Brain pericyte (primary cell): ENCODE measurements around the gene AFAP1.

Source experiments
- DNase-seq: peaks from one replicate; pipeline ENCODE4 v3.0.0-alpha.2; 2012; ENCODE audit warnings: low read depth, low spot score

Gene AFAP1

DNA sequence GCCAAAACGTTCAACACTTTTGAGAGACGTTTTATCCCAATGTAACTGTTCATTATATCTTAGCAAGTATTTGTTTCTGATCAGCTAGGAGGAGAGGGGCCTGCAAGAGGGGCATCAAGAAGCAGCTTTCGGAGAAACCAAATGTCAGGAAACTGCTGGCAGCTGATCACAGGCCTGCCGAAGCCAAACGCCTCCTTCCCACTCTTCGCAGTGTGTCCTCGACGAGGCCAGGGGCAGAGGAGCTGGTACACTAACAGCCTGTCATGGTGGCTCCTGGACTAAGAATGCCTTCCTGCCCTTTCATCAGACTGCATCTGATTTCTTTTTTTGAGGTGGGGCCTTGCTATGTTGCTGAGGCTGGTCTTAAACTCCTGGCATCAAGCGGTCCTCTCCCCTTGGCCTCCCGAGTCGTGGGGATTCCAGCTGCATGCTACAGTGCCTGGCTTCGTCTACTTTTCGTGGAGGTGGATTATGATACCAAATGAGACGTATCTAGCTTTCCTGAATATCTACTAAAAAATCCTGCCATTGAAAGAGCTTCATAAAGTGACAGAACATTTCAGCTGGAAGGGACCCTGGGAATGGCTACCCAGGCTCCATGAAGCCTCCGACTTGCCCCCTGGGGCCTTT is 134.8 kb downstream of the AFAP1 start:
- no peak for DNase-seq

DNA sequence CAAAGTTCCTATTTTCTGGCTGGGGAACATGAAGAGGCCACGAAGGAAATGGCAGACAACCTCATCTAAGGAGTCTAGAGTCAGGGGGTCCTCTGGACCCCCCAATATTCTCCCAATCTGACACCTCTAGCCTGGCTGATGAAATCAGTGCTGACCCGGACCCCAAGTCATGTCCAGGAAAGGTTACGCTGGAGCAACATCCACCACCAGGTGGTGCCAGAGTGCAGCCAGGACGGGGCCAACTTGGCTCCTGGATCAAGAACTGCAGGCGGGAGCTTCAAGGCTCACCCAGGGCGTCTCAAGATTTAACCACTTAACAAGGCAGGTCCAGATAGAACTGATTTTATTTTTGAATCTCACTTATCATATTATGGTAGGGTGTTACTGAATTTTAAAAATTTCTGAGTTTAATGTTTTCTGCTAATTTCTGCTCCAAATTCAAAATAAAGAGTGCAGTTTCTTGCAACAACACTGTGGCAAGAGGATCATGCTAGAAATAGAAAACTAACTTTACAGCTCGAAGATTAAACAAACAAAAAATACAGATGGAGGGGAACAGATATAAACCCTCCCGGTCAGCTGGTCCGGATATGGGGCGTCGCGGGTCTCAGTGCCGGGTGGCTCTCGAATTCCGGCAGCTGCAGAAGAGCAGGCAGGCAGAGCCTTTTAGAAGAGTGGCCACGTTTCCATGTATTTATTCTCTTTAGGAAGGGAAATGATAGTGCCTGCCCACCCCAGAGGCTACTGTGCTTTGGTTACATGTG is 135.5 kb downstream of the AFAP1 start:
- no peak for DNase-seq

DNA sequence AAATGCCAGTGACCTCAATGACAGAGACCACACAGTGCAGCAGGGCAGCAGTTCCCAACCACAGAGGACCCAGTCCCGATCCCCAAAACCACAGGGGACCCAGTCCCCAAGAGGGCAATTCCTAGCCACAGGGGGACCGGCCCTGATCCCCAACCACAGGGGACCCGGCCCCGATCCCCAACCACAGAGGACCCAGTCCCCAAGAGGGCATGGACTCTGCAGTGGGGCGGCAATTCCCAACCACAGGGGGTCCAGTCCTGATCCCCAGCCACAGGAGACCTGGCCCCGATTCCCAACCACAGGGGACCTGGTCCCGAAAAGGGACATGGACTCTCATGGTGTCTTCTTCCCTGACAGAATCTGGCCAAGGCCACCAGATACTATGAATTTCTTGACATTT is 136.3 kb downstream of the AFAP1 start:
- DNase-seq: no peak

DNA sequence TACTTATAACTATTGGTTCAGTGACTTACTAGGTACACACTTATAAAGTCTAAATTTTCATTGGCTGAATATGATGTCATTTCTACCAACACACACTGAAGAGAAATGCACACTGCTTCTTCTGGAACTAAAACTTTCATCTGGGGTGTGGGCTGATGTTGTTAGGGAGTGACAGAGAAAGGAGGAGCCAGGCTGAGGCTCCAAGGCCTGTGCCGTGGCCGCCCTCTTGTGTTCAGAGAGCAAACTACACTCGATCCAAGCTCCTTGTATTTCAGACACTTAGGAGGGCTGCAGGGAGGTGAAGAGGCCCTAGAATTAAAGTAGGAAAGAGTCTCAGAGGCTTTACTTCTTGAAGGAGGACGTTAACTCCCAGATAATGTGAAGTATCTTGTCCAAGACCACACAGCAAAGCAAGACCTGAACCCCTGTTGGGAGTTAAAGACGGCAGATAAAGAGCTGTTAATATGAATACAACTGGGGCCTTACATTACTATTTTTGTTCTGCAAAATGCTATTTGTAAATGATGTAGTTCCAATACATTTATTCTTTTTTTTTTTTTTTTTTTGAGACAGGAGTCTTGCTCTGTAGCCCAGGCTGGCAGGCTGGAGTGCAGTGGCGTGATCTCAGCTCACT is 137.5 kb downstream of the AFAP1 start:
- no peak for DNase-seq

DNA sequence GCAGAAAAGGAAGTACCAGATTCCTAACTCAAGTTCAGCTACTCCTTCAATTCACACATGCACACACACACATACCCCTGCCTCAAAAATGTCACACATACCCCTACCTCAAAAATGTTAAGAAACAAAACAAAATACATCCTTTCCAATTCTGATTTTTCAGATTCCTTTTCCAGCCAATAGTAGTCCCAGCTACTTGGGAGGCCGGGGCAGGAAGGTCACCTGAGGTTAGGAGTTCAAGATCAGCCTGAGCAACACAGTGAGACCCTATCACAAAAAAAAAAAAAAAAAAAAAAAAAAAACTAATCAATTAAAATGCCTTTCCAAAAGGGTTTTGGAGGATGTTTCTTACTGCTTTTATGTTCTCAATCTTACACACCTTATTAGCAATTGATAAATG is 138.0 kb downstream of the AFAP1 start:
- DNase-seq: no peak

DNA sequence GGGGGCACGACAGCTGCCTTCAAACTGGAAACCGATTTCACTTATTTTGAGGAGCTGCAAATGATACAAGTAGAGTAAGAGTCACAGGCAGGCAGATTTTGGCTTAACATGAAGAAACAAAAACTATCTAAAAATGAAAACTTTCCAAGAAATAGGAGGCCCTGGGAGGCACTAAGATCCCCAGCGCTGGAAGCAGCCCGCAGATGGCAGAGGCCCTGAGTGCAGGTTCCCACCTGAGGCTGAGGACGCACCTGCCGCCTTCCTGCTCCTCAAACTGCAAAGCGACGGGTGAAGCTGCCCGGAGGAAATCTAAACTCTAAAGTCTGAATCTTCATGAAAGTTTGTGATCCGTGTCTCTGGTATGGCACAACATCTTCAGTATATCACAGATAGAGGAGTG is 138.7 kb downstream of the AFAP1 start:
- no peak for DNase-seq

DNA sequence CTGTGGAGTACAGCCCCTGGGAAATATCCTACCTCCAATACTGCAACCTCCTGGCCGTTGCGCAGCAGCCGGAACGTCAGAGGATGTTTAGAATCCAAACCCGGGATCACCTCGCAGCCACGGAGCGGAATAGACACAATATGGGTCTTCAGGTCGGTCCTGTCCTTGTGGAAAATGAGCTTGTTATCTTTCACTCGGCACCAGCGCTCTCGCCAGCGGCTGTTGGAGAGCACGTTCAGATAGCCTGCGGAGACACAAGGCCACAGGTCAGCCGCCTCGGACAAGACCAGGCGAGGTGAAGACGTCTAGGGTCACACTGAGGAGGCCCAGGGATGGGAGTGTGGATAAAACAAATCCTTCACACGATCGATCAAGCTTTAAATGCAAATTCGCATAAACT is 139.3 kb downstream of the AFAP1 start:
- no peak for DNase-seq

DNA sequence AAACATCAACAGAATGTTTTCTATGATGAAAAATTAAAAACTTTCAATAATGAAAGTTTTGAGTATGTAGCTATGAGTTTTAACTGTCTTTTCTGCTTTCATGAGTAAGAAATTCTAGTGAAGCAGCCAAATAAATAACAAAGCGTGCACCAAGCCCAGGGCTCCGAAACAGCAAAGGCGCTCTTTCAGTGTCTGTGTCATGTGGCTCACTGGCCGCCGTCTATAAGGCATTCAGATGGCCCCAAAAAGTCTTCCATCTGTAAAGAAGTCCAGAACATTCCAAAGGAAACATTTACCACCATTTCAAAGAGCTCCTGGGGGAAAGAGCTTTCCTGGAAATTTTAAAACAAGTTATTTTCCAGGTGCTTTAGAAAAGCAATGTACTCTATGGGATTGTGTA is 139.9 kb downstream of the AFAP1 start:
- no peak for DNase-seq

DNA sequence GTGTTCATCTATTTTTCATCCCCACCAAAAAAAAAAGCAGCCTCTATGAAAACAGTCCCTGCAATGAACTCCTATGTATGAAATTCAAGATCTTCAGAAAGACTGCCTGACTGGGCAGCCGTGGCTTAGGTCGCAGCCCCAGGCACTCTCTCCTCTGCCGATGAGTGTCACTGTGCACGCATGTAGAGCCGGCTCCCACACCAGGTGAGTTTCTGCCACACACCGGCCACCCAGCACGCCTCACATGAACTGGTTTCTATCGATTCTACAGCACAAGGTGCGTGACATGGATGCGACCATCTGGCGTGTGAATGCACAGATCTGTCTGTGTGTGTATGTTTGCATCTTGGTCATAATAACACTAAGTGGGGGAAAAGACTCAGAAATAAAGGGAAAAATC is 140.4 kb downstream of the AFAP1 start:
- DNase-seq: no peak

DNA sequence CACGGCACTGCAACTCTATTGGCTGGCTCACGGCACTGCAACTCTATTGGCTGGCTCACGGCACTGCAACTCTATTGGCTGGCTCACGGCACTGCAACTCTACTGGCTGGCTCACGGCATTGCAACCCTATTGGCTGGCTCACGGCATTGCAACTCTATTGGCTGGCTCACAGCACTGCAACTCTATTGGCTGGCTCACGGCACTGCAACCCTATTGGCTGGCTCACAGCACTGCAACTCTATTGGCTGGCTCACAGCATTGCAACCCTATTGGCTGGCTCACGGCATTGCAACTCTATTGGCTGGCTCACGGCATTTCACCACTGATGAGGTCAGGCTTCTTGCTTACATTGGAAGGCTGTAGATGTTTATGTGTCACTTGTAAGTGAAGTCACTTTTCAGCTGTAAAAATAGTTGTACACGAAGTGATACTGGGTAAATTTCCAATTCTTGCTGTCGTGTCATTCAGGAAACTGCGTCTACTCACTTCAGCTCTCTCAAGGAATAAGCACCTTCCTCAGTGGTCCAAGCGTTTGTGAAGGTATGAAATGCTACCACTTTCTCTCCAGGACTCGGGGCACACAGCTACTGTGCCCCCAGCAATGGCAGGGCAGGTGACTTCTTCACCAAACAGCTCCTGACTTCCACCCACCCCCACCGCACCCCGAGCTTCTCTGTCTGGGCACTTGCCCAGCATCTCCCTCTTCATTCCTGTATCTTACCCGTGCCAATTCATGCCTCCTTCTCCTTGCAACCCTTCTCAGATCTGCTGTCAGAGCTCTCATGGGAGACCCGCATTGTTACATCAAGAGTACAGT is 141.3 kb downstream of the AFAP1 start:
- no peak for DNase-seq

DNA sequence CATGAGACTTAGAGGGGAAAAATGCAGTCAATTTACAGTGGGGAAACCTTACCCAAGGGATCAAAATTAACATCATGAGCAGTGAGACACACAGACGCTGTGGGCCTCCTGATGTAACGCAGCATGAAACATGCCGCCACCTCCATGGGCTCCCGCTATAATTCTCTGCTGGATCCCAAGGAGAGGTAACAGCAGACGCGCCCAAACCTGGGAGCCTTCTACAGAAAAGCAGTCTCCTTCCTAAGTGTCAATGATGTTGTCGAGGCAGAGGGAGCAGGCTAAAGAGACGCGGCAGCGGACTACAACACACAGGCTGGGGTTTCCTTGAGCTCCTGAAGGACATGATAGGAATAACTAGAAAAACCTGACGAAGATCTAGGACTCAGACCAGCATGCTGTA is 142.3 kb downstream of the AFAP1 start:
- DNase-seq: no peak

DNA sequence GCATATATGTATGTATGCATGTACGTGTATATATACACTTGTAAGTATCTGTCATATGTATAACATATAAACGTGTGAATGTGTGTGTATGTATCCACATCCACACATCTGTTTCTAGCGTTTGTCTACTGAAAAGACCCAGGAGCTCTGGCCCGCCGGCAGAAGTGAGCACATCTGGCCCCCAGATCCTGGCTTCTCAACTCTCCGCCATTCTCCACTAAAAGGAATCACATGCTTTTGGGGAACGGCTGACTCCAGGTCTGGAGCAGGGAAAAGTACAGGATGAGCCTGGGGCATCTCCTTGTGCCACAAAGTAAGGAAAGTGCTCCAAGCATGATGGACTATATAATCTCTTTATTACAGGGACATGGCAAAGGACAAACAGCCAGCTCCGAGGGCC is 143.7 kb downstream of the AFAP1 start:
- no peak for DNase-seq

DNA sequence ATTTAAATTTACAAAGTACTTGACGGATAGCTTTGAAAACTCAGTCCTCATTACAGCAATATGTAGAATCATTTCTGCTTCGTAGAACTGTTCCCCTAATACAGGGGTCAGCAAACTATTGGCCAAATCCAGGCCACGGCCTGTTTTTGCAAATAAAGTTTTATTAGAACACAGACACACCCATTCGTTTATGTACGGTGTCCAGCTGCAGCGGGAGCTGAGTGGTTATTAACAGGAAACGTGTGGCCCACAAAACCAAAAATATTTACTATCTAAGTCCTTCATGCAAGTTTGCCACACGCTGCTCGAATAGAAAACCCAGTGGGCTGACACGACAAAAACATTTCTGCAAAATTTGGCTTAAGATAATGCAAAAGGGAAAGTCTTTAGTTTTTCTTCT is 146.5 kb downstream of the AFAP1 start:
- no peak for DNase-seq

DNA sequence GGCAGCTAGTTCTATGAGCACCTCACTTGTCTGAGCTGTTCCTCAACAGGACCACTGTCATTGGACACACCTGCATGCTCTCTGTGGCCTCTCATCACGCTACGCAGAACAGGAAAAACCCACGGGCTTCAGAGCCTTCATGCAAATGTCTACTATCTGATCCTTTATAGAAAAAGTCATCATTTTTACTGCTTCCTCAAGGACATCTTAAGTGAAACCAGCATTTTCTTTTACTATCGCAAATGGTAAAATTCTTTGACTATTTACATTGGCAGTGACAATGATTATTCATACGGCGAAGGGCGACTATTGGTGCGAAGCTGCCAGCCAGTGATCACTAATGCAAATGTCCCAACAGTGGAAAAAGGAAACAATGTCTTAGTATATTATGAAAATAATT is 147.0 kb downstream of the AFAP1 start:
- no peak for DNase-seq

DNA sequence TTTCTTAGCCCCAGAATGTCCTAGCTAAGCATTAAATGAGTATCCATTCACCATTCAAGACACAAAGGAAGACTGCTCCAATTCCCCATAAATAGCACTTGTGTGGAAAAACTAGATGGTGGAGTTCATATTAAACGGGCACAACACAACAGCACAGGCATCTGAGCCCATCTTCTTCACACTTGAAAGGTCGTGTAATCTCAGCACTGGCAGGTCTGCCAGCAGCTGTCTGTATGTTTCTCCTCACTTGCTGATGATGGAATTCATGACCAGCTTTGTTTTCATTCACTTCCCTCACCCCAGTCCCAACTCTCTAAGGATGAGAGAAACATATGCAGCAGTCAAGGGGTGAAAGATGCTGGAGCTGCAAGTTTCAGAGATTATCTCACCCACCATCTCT is 148.7 kb downstream of the AFAP1 start:
- DNase-seq: no peak

DNA sequence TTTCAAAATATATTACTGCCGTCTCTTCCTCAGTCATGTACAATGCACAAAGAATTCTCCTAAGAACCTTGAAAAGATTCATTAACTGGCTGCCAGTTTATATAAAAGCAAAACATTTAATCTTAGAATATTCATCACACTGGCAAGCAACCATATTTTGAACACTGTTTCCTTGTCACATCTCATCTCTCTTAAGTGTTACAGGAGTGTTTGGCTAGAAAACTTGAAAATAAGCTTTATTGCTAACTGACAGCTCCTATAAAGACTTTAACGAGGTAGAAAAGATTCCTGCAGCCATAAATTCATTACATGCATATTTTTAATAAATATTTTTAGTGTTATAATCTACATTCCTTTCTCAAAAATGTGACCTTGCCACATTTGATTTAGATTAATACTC is 149.6 kb downstream of the AFAP1 start:
- DNase-seq: no peak

DNA sequence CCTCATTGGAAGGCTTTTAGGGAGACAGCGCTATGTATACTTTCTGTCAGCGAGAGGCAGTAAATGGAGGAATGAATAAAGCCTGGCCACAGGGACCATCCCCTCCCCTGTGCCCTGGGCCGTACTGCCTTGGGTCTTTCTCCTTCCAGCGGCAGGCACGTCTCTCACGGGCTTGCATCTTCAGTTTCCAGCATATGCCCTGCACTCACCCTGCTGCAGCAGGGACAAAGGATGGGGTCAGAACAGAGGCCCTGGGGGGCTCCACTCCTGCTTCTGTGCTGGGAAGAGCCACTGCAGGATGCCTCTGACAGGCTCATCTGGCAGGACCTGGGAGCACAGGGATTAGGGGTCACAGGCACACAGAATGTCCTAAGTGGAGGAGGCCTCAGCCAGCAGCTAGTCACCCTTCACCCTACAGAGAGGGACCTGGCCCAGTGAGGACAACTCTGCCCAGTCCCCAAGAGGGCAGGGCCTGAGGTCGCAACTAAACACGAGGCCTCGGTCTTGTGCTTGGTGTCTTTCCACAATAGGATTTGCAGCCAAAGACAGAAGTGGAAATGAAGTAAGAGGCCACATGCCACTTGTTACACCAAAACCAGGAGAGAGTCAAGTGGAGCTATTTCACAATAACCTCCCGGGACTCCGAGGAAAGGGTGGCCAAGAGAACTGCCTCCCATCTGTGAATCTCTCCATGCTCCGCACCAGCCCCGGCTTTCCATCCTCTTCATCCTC is 150.8 kb downstream of the AFAP1 start:
- no peak for DNase-seq

DNA sequence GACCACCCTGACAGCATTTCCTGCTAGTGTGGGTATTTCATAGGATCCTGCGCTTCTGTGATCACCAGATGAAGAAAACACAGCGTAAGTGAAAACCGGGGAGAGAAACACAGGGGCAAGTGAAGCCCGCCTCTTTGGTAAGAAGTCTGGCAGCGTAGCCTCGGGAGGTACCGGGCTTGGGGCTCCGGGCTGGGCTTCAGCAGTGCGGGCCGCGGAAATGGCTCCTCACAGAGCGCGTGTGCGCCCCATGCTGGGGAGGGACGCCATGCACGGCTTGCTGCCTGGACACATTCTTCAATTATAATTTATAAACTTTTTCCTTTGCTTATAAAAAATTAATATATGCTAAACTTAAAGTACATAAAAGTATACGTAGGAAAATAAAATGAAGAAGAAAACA is 151.5 kb downstream of the AFAP1 start:
- DNase-seq: no peak

DNA sequence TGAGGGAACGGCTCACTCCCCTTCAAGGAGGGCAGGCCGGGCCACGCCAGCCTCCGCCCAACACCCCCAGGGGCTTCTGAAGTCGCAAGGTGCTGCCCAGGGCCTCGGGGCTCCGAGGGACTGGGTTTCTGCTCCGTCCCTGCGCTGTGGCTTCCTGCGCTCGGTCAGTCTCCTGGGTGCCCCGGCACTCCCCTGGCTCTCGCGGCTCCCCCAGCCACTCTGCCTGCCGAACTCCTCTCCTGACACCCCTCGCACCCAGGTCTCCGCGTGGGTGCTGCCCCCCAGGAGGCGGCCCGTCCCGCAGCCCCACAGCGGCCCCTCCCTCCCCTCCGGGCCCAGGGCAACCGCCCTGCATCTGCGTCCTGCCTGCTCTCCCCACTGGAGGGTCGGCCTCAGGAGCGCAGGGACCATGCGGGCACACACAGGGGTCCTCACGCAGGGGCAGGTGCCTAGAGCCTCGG is 151.9 kb downstream of the AFAP1 start:
- no peak for DNase-seq

DNA sequence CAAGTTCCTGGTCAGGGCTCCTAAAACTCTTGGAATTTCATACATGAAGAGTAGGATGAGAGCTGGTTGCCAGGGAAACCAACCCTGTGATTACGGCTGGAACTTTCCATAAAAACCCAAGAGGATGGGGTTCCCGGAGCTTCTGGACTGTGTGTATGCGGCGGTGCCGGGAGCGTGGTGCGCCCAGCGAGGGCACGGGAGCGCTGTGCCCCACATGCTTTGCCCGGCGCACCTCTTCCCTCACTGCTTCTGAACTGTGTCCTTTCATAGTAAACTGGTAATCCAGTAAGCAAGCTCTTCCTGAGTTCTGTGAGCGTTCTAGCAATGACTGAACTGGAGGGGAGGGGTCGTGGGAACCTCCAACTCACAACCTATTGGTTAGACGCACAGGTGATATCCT is 152.6 kb downstream of the AFAP1 start:
- no peak for DNase-seq

DNA sequence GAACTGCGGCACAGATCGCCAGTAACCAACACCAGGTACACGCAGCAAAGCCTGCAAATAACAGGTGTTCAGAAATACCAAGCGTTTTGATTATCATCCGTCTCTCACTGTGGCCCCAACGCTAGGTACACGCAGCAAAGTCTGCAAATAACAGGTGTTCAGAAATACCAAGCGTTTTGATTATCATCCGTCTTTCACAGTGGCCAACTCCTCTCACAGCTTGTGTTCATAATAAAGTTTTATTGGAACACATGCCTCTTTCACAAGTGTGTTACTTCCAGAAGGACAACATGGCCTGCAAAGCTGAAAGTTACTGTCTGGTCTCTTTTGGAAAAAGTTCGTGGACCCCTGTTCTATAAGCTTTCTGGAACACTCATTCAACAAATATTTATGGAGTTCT is 153.1 kb downstream of the AFAP1 start:
- no peak for DNase-seq

DNA sequence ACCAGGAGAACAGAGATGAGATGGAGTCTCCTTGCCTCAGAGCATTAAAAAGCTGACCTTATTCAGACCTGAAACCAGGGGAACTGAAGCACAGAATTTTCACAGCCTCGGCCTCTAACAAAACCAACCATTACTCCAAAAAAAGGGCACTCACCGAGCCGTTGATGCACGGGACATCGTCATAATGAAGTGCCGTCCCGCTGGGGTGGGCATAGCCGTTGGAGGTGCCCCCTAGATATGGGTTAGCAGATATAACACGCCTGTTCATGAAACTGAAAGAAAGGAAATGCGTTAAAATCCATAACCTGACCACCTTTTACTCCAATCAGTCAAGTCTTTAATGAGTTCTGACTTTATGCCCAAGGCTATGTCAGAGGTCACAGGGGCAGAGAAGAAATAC is 153.6 kb downstream of the AFAP1 start:
- no peak for DNase-seq
